Nephron (organoid): Measurements from ENCODE around the gene NOS3.

Source experiments
- H3K27ac Mint-ChIP-seq, 3 experiments: 2 replicates each; pipeline ENCODE4 v1.8.0; 2020; ENCODE audit warnings: mixed read lengths in 3 of 3, mild to moderate bottlenecking in 2 of 3, moderate library complexity in 1 of 3
- H3K27me3 Mint-ChIP-seq: 2 replicates; pipeline ENCODE4 v1.8.0; 2021; ENCODE audit warnings: low read depth, mild to moderate bottlenecking, moderate library complexity, mixed read lengths
- H3K36me3 Mint-ChIP-seq: 2 replicates; pipeline ENCODE4 v1.8.0; 2020; ENCODE audit warnings: low read depth, mixed read lengths
- H3K4me1 Mint-ChIP-seq: 2 replicates; pipeline ENCODE4 v1.8.0; 2020; ENCODE audit warnings: mixed read lengths
- H3K4me3 Mint-ChIP-seq, 3 experiments: 2 replicates each; pipeline ENCODE4 v1.8.0; 2020; ENCODE audit warnings: mild to moderate bottlenecking in 3 of 3, mixed read lengths in 3 of 3, moderate library complexity in 2 of 3
- H3K9me3 Mint-ChIP-seq: 2 replicates; pipeline ENCODE4 v1.8.0; 2020; ENCODE audit warnings: mixed read lengths
- TF ChIP-seq, protein P1 (sequence below), 3 experiments: fragments of 200-600 bp; sonication (generic); IDR thresholded peaks; one replicate each; pipeline ENCODE4 v1.5.0; 2021; ENCODE audit warnings: antibody characterized with exemption in 3 of 3; ENCODE audit not compliant: unreplicated experiment in 3 of 3

NOS3 gene

GRCh38 chr7:150990416-150991186 lies at the start of gene NOS3:
NOS3 (plus strand) TSS chr7:150991017; CDS start chr7:150993804, 2,787 bp downstream.
- peak within 1 kb of the TSS; percentile 22 to 60 (median 52) for H3K27ac Mint-ChIP-seq
- H3K27me3 Mint-ChIP-seq = no peaks in the 10 kb centered on the region
- H3K9me3 Mint-ChIP-seq = no peaks in the 10 kb centered on the region
- TF ChIP-seq, protein P1, sequence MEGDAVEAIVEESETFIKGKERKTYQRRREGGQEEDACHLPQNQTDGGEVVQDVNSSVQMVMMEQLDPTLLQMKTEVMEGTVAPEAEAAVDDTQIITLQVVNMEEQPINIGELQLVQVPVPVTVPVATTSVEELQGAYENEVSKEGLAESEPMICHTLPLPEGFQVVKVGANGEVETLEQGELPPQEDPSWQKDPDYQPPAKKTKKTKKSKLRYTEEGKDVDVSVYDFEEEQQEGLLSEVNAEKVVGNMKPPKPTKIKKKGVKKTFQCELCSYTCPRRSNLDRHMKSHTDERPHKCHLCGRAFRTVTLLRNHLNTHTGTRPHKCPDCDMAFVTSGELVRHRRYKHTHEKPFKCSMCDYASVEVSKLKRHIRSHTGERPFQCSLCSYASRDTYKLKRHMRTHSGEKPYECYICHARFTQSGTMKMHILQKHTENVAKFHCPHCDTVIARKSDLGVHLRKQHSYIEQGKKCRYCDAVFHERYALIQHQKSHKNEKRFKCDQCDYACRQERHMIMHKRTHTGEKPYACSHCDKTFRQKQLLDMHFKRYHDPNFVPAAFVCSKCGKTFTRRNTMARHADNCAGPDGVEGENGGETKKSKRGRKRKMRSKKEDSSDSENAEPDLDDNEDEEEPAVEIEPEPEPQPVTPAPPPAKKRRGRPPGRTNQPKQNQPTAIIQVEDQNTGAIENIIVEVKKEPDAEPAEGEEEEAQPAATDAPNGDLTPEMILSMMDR (IDR thresholded peaks at IDR 0.05; ENCODE audit: unreplicated experiment in 3 of 3) = no peak
- H3K4me3 Mint-ChIP-seq = peak within 1 kb of the TSS in 1 of 3 experiments; percentile 18
- peaks cover 31% of the 10 kb centered on the region for H3K4me1 Mint-ChIP-seq
- no peaks in the 10 kb centered on the region for H3K36me3 Mint-ChIP-seq

- peaks cover 36% of the 10 kb centered on the region for H3K4me1 Mint-ChIP-seq
- TF ChIP-seq, protein P1 (IDR thresholded peaks at IDR 0.05; ENCODE audit: unreplicated experiment in 3 of 3) = no peak
- H3K27me3 Mint-ChIP-seq = peaks cover 3% of the 10 kb centered on the region
- H3K4me3 Mint-ChIP-seq = no peak overlapping the region
- peak overlapping the region in 1 of 3 experiments; percentile 8 for H3K27ac Mint-ChIP-seq
- H3K36me3 Mint-ChIP-seq = no peaks in the 10 kb centered on the region
- H3K9me3 Mint-ChIP-seq = no peaks in the 10 kb centered on the region
These were observed 49.3 kb upstream of the NOS3 start for GRCh38 chr7:150941351-150942000.

GRCh38 chr7:150942001-150942590 lies 48.7 kb upstream of the NOS3 start:
- no peak overlapping the region for H3K27ac Mint-ChIP-seq
- no peaks in the 10 kb centered on the region for H3K36me3 Mint-ChIP-seq
- peaks cover 3% of the 10 kb centered on the region for H3K27me3 Mint-ChIP-seq
- H3K4me1 Mint-ChIP-seq = peaks cover 36% of the 10 kb centered on the region
- no peaks in the 10 kb centered on the region for H3K9me3 Mint-ChIP-seq
- TF ChIP-seq, protein P1 (IDR thresholded peaks at IDR 0.05; ENCODE audit: unreplicated experiment in 3 of 3) = no peak
- H3K4me3 Mint-ChIP-seq = no peak overlapping the region

DNA sequence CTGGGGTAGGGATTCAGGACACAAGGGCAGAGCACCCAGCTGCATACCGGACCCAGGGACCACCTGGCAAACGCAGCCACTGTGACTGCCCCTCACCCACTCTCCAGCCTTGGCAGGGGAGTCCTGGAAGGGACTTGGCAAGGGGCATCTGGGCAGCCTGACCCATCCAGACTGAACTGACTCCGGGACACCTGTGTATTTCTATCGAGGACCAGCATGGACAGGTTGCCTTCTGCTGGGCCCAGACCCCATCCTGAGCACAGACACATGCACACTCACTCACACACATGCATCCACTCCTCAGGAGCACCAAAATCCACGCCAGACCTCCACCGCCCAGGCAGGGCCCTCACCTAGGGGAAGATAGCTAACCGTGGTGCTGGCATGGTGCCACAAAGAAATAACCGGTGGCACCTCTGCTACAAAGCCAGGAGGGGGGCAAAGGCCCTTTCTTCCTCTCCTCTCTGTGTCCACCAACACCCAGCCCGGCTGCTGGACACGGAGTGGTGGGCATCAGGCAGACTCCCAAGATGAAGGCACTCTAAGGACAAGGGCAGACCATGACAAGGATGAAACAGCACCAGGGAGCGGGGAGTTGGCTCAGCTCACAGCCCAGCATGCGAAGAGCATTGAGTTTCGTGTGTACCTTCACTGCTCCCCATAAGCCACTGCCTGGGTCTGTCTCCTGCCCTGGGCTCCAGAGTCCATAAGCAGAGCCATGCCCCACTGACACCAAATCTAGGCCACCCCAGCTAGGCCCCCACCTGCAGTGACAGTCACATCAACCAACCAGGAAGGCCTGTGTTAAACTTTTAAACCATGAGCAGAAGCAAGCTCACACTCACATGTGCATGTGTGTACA lies 48.0 kb upstream of the NOS3 start:
- Mint-ChIP-seq H3K9me3 (no peaks in the 10 kb centered on the region), H3K27me3 (peaks cover 3% of the 10 kb centered on the region), H3K4me1 (peaks cover 30% of the 10 kb centered on the region), H3K4me3 (no peak overlapping the region), H3K36me3 (no peaks in the 10 kb centered on the region), H3K27ac (peak overlapping the region in 1 of 3 experiments; percentile 46)
- TF ChIP-seq, protein P1 (IDR thresholded peaks at IDR 0.05; ENCODE audit: unreplicated experiment in 3 of 3) = no peak

- no peak overlapping the region for H3K4me3 Mint-ChIP-seq
- TF ChIP-seq, protein P1 (IDR thresholded peaks at IDR 0.05; ENCODE audit: unreplicated experiment in 3 of 3) = no peak
- H3K27ac Mint-ChIP-seq = peak overlapping the region in 1 of 3 experiments; percentile 46
- no peaks in the 10 kb centered on the region for H3K36me3 Mint-ChIP-seq
- no peaks in the 10 kb centered on the region for H3K9me3 Mint-ChIP-seq
- peaks cover 24% of the 10 kb centered on the region for H3K4me1 Mint-ChIP-seq
- no peaks in the 10 kb centered on the region for H3K27me3 Mint-ChIP-seq
These were observed 47.4 kb upstream of the NOS3 start for GRCh38 chr7:150943453-150943814.
